Panc1 (cell line): ENCODE results near the gene CAPN10.
A peak's percentile ranks its signal among the peaks of the same experiment; 100 is the strongest.

Experiments used
- POLR2AphosphoS5 ChIP-seq: IDR thresholded peaks from 2 replicates; pipeline ENCODE4 v1.6.1; 2012; ENCODE audit warnings: mild to moderate bottlenecking, low read depth, low read length, moderate library complexity
- TF ChIP-seq, protein P1 (sequence below): fragments of 450-650 bp; IDR thresholded peaks from 2 replicates; pipeline ENCODE4 v1.5.1; 2017; ENCODE audit warnings: mild to moderate bottlenecking
- TF ChIP-seq, protein P2 (sequence below), 2 experiments: IDR thresholded peaks; 2 replicates each; pipeline ENCODE4 v1.6.1; 2011 to 2012; ENCODE audit warnings: low read depth in 2 of 2, control low read depth in 1 of 2, low read length in 1 of 2, mild to moderate bottlenecking in 1 of 2, moderate library complexity in 1 of 2; ENCODE audit not compliant: insufficient read depth in 1 of 2

DNA sequence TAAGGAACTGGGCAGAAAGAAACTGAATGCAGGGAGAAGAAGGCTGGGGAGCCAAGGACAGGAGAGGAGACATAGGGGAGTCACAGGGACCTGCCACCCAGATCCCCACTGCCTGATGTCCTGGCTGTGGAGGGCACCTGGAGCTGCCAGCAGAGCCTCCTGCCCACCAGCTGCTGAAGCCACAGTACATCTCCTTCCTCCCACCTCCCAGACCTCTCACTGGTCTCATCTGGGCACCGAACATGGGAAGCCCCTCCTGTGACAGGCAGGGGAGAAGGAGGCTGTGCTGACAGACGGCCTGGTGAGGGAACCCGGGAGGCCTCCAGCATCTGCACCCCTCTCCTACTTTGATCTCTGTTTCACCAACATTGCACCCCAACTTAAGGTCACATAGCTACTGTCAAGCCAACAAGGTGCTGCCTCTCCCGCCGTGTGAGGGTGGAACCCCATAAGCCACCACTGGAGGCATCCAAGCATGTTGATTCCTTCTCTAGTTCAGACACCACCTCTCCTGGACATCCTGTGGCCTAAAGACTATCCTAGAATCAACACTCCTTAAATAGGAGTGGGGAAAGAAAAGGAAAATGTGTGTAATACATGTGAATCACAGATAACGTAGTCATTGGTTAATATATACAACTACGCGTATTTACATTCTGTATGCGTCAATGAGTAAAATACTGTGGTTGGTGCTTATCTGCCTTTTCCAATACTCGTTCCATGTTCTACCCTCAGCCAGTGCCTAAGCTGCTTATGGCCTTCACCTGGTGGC, 21.8 kb upstream of the CAPN10 start:
- TF ChIP-seq, protein P1, sequence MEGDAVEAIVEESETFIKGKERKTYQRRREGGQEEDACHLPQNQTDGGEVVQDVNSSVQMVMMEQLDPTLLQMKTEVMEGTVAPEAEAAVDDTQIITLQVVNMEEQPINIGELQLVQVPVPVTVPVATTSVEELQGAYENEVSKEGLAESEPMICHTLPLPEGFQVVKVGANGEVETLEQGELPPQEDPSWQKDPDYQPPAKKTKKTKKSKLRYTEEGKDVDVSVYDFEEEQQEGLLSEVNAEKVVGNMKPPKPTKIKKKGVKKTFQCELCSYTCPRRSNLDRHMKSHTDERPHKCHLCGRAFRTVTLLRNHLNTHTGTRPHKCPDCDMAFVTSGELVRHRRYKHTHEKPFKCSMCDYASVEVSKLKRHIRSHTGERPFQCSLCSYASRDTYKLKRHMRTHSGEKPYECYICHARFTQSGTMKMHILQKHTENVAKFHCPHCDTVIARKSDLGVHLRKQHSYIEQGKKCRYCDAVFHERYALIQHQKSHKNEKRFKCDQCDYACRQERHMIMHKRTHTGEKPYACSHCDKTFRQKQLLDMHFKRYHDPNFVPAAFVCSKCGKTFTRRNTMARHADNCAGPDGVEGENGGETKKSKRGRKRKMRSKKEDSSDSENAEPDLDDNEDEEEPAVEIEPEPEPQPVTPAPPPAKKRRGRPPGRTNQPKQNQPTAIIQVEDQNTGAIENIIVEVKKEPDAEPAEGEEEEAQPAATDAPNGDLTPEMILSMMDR = peak; percentile 24
- TF ChIP-seq, protein P2, sequence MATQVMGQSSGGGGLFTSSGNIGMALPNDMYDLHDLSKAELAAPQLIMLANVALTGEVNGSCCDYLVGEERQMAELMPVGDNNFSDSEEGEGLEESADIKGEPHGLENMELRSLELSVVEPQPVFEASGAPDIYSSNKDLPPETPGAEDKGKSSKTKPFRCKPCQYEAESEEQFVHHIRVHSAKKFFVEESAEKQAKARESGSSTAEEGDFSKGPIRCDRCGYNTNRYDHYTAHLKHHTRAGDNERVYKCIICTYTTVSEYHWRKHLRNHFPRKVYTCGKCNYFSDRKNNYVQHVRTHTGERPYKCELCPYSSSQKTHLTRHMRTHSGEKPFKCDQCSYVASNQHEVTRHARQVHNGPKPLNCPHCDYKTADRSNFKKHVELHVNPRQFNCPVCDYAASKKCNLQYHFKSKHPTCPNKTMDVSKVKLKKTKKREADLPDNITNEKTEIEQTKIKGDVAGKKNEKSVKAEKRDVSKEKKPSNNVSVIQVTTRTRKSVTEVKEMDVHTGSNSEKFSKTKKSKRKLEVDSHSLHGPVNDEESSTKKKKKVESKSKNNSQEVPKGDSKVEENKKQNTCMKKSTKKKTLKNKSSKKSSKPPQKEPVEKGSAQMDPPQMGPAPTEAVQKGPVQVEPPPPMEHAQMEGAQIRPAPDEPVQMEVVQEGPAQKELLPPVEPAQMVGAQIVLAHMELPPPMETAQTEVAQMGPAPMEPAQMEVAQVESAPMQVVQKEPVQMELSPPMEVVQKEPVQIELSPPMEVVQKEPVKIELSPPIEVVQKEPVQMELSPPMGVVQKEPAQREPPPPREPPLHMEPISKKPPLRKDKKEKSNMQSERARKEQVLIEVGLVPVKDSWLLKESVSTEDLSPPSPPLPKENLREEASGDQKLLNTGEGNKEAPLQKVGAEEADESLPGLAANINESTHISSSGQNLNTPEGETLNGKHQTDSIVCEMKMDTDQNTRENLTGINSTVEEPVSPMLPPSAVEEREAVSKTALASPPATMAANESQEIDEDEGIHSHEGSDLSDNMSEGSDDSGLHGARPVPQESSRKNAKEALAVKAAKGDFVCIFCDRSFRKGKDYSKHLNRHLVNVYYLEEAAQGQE (IDR thresholded peaks at IDR 0.05; ENCODE audit: insufficient read depth in 1 of 2, low read depth in 2 of 2, low read length in 1 of 2) = no peak
- TF ChIP-seq POLR2AphosphoS5 = peak; percentile 30
